ENCODE results near the gene ADGRG4. TPM values are rescaled to one million over a fixed set of nuclear protein-coding genes. Genes with fewer than 3 reads are reported as not detected.

ADGRG4 gene
- total and polyA plus RNA-seq, 4 experiments from 2014 or later, result not detected

DNA sequence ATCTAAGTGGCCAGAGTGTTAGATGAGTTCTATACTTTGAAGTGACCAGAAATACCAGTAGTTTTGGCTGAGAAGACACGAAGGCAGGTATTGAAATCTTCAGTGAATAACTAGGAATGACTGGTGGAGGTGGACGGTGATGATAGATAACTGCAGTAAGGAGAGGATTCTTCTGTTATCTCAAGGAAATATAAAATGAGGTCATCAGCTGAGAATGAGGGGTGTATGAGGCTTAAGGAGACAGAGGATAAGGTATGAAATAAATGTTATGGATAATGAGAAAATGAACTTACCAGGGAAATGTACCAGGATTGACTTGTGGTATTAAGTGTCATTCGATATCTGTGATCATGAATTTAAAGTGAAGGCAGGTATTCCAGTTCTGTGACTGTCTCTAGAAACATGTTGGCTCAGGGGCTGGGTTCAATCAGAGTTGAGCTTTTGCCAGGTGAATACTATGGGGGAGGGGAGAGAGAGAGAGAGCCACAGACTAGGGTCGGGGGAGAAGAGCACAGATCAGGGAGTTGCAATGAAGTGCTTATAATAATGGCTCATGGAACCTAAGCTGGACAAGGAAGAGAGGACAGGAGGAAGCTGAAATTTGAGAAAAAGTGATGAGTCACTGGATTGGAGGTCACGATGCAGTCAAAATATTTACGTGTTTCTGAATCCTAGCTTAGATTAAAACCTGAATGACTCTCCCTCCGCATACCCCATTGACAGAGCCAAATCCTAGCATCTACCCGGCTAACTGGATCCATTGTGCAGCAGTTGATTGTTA lies 149.5 kb downstream of the ADGRG4 start:
- H3K4me3 Mint-ChIP-seq, result no peak overlapping the region
- intact Hi-C loops (cut with micrococcal nuclease), result no loop called here
- ChIA-PET POLR2A (ENCODE audit: partially characterized antibody) (no interaction called here), CTCF (ENCODE audit: partially characterized antibody) (no interaction called here)
- H3K9me3 ChIP-seq (ENCODE audit: control insufficient read depth in 1 of 2, low read length in 2 of 2), result no peaks in the 10 kb centered on the region
- H3K36me3 ChIP-seq (ENCODE audit: insufficient read depth, low read length), result no peaks in the 10 kb centered on the region
- no peak overlapping the region for H3K27ac Mint-ChIP-seq
- H3K4me1 ChIP-seq (ENCODE audit: insufficient read depth, low read length), result no peaks in the 10 kb centered on the region
- H3K4me3 ChIP-seq (ENCODE audit: low read length in 2 of 2), result no peak overlapping the region
- no peak overlapping the region for H3K27ac ChIP-seq (ENCODE audit: low read depth, low read length)
- peaks cover 2 to 3% of the 10 kb centered on the region in 2 donors for H3K27me3 Mint-ChIP-seq
- H3K4me1 Mint-ChIP-seq, result no peaks in the 10 kb centered on the region
- no peaks in the 10 kb centered on the region for H3K27me3 ChIP-seq (ENCODE audit: insufficient read depth, low read length)
- no peaks in the 10 kb centered on the region for H3K36me3 Mint-ChIP-seq
- no peaks in the 10 kb centered on the region for H3K9me3 Mint-ChIP-seq
- no peak for DNase-seq

DNA sequence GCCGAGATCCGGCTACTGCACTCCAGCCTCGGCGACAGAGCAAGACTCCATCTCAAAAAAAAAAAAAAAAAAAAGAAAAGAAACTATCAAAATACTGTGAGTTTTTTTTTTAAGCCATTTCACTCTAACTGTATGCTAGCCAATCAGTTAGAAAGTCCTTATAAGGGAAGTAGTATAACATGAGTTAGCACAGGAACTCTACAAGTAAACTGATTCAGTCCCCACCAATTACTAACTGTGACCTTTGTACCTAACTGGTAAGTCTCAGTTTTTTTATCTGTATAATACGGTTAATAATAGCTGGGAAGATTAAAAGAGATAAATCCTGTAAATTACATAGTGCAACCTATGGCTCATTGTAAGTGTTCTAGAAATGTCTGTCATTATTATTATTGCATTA lies 151.9 kb downstream of the ADGRG4 start:
- Histone ChIP-seq H3K36me3 (ENCODE audit: insufficient read depth, low read length) (no peaks in the 10 kb centered on the region), H3K9me3 (ENCODE audit: control insufficient read depth in 1 of 2, low read length in 2 of 2) (no peaks in the 10 kb centered on the region), H3K27ac (ENCODE audit: low read depth, low read length) (no peak overlapping the region), H3K4me3 (ENCODE audit: low read length in 2 of 2) (no peak overlapping the region), H3K27me3 (ENCODE audit: insufficient read depth, low read length) (no peaks in the 10 kb centered on the region), H3K4me1 (ENCODE audit: insufficient read depth, low read length) (no peaks in the 10 kb centered on the region)
- Mint-ChIP-seq H3K27me3 (no peaks in the 10 kb centered on the region), H3K27ac (no peak overlapping the region), H3K4me1 (no peaks in the 10 kb centered on the region), H3K9me3 (no peaks in the 10 kb centered on the region), H3K4me3 (no peak overlapping the region), H3K36me3 (no peaks in the 10 kb centered on the region)
- intact Hi-C loops (cut with micrococcal nuclease), result no loop called here
- no peak for DNase-seq
- CTCF ChIA-PET (ENCODE audit: partially characterized antibody), result no interaction called here
- POLR2A ChIA-PET (ENCODE audit: partially characterized antibody), result no interaction called here

DNA sequence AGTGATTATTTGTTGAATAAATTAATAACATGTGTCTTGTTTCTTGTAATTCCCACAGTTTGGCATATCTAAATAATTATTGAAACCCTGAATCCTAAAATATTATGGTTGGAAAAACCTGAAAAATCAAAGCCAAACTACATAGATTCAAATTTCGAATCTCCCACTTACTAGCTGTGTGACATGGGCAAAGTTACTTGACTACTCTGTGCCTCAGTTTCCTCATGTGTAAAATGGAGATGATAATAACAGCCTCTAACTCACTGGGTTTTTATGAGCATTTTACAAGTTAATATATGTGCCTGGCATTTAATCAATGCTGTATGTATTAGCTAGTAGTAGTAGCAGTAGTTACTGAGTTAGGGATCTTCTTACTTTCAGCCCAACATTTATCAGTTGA lies 152.4 kb downstream of the ADGRG4 start:
- Histone ChIP-seq H3K9me3 (ENCODE audit: control insufficient read depth in 1 of 2, low read length in 2 of 2) (no peaks in the 10 kb centered on the region), H3K36me3 (ENCODE audit: insufficient read depth, low read length) (no peaks in the 10 kb centered on the region), H3K27ac (ENCODE audit: low read depth, low read length) (no peak overlapping the region), H3K27me3 (ENCODE audit: insufficient read depth, low read length) (no peaks in the 10 kb centered on the region), H3K4me3 (ENCODE audit: low read length in 2 of 2) (no peak overlapping the region), H3K4me1 (ENCODE audit: insufficient read depth, low read length) (no peaks in the 10 kb centered on the region)
- Mint-ChIP-seq H3K9me3 (no peaks in the 10 kb centered on the region), H3K27me3 (no peaks in the 10 kb centered on the region), H3K4me3 (no peak overlapping the region), H3K36me3 (no peaks in the 10 kb centered on the region), H3K27ac (no peak overlapping the region), H3K4me1 (no peaks in the 10 kb centered on the region)
- DNase-seq, result no peak
- ChIA-PET CTCF (ENCODE audit: partially characterized antibody) (no interaction called here), POLR2A (ENCODE audit: partially characterized antibody) (no interaction called here)
- intact Hi-C loops (cut with micrococcal nuclease), result no loop called here

DNA sequence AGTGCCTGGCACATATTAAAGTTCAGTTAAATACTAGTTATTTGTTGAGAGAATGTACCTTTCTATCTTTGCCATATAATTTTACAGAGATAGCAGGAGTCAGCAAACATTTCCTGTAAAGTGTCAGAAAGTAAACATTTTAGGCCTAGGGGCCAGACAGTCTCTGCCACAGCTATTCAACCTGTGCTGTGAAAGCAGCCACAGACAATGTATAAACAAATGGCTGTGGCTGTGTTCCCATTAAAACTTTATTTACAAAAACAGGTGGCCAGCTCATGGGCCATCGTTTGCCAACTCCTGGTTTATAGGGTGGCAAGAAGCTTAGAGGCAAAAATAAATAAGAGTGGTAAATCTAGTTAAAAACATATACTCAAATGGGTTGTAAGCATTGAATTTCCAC lies 153.0 kb downstream of the ADGRG4 start:
- Mint-ChIP-seq H3K9me3 (no peaks in the 10 kb centered on the region), H3K27me3 (no peaks in the 10 kb centered on the region)
- CTCF ChIA-PET (ENCODE audit: partially characterized antibody), result no interaction called here

DNA sequence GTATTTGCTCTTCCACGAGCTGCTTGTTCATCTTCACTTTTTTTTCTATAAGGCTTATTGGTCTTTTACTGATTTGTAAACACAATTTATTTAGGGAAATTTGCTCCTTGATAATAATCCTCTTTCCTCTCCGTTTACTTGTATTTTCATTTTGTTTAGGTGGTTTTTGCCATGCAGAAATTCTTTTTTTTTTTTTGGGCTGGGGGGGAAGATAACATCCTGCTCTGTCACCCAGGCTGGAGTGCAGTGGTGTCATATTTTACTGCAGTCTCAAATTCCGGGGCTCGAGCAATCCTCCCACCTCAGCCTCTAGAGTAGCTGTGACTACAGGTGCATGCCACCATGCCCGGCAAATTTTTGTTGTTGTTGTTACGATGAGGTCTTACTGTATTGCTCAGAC lies 155.4 kb downstream of the ADGRG4 start:
- no peaks in the 10 kb centered on the region for H3K36me3 ChIP-seq (ENCODE audit: insufficient read depth, low read length)
- Mint-ChIP-seq H3K4me3 (no peak overlapping the region), H3K4me1 (no peaks in the 10 kb centered on the region), H3K27me3 (no peaks in the 10 kb centered on the region), H3K27ac (no peak overlapping the region), H3K36me3 (no peaks in the 10 kb centered on the region), H3K9me3 (peaks cover 0 to 2% (median 0%) of the 10 kb centered on the region in 8 donors)
- ChIA-PET CTCF (ENCODE audit: partially characterized antibody) (no interaction called here), POLR2A (ENCODE audit: partially characterized antibody) (no interaction called here)
- H3K9me3 ChIP-seq (ENCODE audit: control insufficient read depth in 1 of 2, low read length in 2 of 2), result no peaks in the 10 kb centered on the region
- DNase-seq, result no peak
- H3K27me3 ChIP-seq (ENCODE audit: insufficient read depth, low read length), result no peaks in the 10 kb centered on the region
- no peak overlapping the region for H3K27ac ChIP-seq (ENCODE audit: low read depth, low read length)
- H3K4me1 ChIP-seq (ENCODE audit: insufficient read depth, low read length), result no peaks in the 10 kb centered on the region
- no peak overlapping the region for H3K4me3 ChIP-seq (ENCODE audit: low read length in 2 of 2)
- intact Hi-C loops (cut with micrococcal nuclease), result no loop called here

More for the DNA sequence above, 153.0 kb downstream of the ADGRG4 start:
- no peak overlapping the region for H3K4me3 Mint-ChIP-seq
- H3K27ac ChIP-seq (ENCODE audit: low read depth, low read length), result no peak overlapping the region
- no peak overlapping the region for H3K4me3 ChIP-seq (ENCODE audit: low read length in 2 of 2)
- H3K27me3 ChIP-seq (ENCODE audit: insufficient read depth, low read length), result no peaks in the 10 kb centered on the region
- H3K27ac Mint-ChIP-seq, result no peak overlapping the region
- DNase-seq, result no peak
- H3K4me1 ChIP-seq (ENCODE audit: insufficient read depth, low read length), result no peaks in the 10 kb centered on the region
- intact Hi-C loops (cut with micrococcal nuclease), result no loop called here
- H3K36me3 Mint-ChIP-seq, result no peaks in the 10 kb centered on the region
- H3K36me3 ChIP-seq (ENCODE audit: insufficient read depth, low read length), result no peaks in the 10 kb centered on the region
- no peaks in the 10 kb centered on the region for H3K9me3 ChIP-seq (ENCODE audit: control insufficient read depth in 1 of 2, low read length in 2 of 2)
- POLR2A ChIA-PET (ENCODE audit: partially characterized antibody), result no interaction called here
- H3K4me1 Mint-ChIP-seq, result no peaks in the 10 kb centered on the region

- H3K4me3 ChIP-seq (ENCODE audit: low read length in 2 of 2), result no peak overlapping the region
- H3K4me1 Mint-ChIP-seq, result no peaks in the 10 kb centered on the region
- ChIA-PET POLR2A (ENCODE audit: partially characterized antibody) (no interaction called here), CTCF (ENCODE audit: partially characterized antibody) (no interaction called here)
- intact Hi-C loops (cut with micrococcal nuclease), result no loop called here
- H3K27me3 Mint-ChIP-seq, result no peaks in the 10 kb centered on the region
- H3K27me3 ChIP-seq (ENCODE audit: insufficient read depth, low read length), result no peaks in the 10 kb centered on the region
- no peaks in the 10 kb centered on the region for H3K36me3 Mint-ChIP-seq
- no peaks in the 10 kb centered on the region for H3K36me3 ChIP-seq (ENCODE audit: insufficient read depth, low read length)
- no peak overlapping the region for H3K27ac Mint-ChIP-seq
- no peaks in the 10 kb centered on the region for H3K9me3 ChIP-seq (ENCODE audit: control insufficient read depth in 1 of 2, low read length in 2 of 2)
- no peak overlapping the region for H3K4me3 Mint-ChIP-seq
- H3K27ac ChIP-seq (ENCODE audit: low read depth, low read length), result no peak overlapping the region
- DNase-seq, result no peak
- H3K9me3 Mint-ChIP-seq, result peaks cover 0 to 2% (median 0%) of the 10 kb centered on the region in 8 donors
- H3K4me1 ChIP-seq (ENCODE audit: insufficient read depth, low read length), result no peaks in the 10 kb centered on the region
These were observed 156.6 kb downstream of the ADGRG4 start for GRCh38 chrX:136457303-136457917.

DNA sequence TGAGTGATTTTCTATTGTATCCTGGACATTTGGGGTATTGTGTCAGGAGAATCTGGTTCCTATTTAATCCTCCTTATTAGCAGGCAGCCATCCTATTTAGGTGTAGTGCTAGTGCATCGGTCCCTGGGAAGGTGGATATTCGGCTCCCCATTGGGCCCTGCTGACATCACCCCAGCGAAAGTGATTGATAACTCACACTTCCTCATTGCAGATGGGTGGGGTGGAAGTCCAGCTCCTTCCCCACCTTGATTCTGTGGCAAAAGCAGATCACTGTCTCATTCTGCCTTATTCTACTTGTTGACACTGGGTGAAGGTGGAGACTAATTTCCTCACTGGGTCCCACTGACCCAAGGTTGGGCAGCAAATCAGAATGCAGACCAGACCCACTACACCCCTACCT lies 163.8 kb downstream of the ADGRG4 start:
- intact Hi-C loops (cut with micrococcal nuclease), result no loop called here
- H3K9me3 Mint-ChIP-seq, result peaks cover 0 to under 1% (median 0%) of the 10 kb centered on the region in 8 donors
- no peak overlapping the region for H3K4me3 ChIP-seq (ENCODE audit: low read length in 2 of 2)
- no peaks in the 10 kb centered on the region for H3K4me1 ChIP-seq (ENCODE audit: insufficient read depth, low read length)
- no peaks in the 10 kb centered on the region for H3K36me3 ChIP-seq (ENCODE audit: insufficient read depth, low read length)
- H3K27me3 Mint-ChIP-seq, result no peaks in the 10 kb centered on the region
- no peaks in the 10 kb centered on the region for H3K36me3 Mint-ChIP-seq
- ChIA-PET CTCF (ENCODE audit: partially characterized antibody) (no interaction called here), POLR2A (ENCODE audit: partially characterized antibody) (no interaction called here)
- H3K4me1 Mint-ChIP-seq, result no peaks in the 10 kb centered on the region
- H3K27me3 ChIP-seq (ENCODE audit: insufficient read depth, low read length), result no peaks in the 10 kb centered on the region
- H3K27ac ChIP-seq (ENCODE audit: low read depth, low read length), result no peak overlapping the region
- H3K4me3 Mint-ChIP-seq, result no peak overlapping the region
- DNase-seq, result no peak
- no peak overlapping the region for H3K27ac Mint-ChIP-seq
- no peaks in the 10 kb centered on the region for H3K9me3 ChIP-seq (ENCODE audit: control insufficient read depth in 1 of 2, low read length in 2 of 2)
